Measurements from ENCODE around the gene GSC. TPM values are rescaled to one million over a fixed set of nuclear protein-coding genes. Genes with fewer than 3 reads are reported as not detected.

The GSC gene
- total RNA-seq, 2 experiments from 2014 or later = not detected

DNA sequence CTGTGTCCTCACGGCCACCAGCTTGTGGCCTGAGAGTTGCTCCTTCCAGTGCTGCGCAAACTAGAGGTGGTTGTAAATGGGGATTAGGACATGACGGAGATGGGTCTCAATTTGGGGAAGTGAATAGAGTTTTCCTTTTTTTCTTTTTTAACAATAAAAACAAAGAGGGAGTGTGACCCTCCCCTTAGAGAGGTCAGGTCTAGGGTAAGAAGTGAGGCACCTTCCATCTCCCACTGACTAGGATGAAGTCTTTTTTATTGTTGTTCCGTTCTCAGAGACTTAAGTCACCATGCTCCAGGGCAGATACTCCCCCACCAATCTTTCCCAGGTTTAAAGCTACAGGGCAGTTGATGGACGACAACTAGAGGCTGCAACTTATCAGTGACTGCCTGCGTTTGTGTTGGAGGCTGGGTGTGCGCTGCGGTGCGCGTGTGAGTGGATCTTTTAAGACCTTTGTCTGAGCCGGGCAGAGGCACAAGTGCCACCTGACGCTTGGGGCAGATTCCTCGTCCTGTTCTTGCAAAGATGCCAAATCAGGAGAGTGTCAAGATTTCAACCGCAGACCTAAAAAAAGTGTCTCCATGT lies 2.1 kb upstream of the GSC start:
- POLR2A ChIA-PET = no interaction called here
- intact Hi-C loops (cut with micrococcal nuclease; ENCODE audit: unreplicated experiment) = no loop called here
- no peak for DNase-seq (ENCODE audit: low spot score)
- CTCF ChIA-PET (ENCODE audit: unreplicated experiment) = no interaction called here
- no peak overlapping the region for H3K4me3 ChIP-seq (ENCODE audit: low read depth, low read length, poor library complexity, severe bottlenecking)
- no peaks in the 10 kb centered on the region for H3K79me2 ChIP-seq (ENCODE audit: insufficient read depth, low read depth, low read length)
- H3K4me2 ChIP-seq (ENCODE audit: low read length) = no peak overlapping the region
- no peaks in the 10 kb centered on the region for H3K4me1 ChIP-seq (ENCODE audit: insufficient read depth, low read length, poor library complexity, severe bottlenecking)
- H4K20me1 ChIP-seq (ENCODE audit: insufficient read depth, low read length) = no peaks in the 10 kb centered on the region
- no peaks in the 10 kb centered on the region for H3K9me3 ChIP-seq (ENCODE audit: low read length)
- H3K36me3 ChIP-seq (ENCODE audit: insufficient read depth, low read length) = no peaks in the 10 kb centered on the region
- BruUV-seq (replicated peaks) = no TSS peak
- no peak overlapping the region for H2AFZ ChIP-seq (ENCODE audit: low read length)
- TF ChIP-seq CTCF (conservative IDR thresholded peaks at IDR 0.05; ENCODE audit: low read length) = no peak
- no peak for TF ChIP-seq EZH2phosphoT487 (IDR thresholded peaks at IDR 0.05; ENCODE audit: borderline replicate concordance, low read depth, low read length)
- no peaks in the 10 kb centered on the region for H3K9me2 ChIP-seq (ENCODE audit: insufficient read depth, low read length)
- H3K27ac ChIP-seq (ENCODE audit: low read depth, low read length, poor library complexity, severe bottlenecking) = no peak overlapping the region

DNA sequence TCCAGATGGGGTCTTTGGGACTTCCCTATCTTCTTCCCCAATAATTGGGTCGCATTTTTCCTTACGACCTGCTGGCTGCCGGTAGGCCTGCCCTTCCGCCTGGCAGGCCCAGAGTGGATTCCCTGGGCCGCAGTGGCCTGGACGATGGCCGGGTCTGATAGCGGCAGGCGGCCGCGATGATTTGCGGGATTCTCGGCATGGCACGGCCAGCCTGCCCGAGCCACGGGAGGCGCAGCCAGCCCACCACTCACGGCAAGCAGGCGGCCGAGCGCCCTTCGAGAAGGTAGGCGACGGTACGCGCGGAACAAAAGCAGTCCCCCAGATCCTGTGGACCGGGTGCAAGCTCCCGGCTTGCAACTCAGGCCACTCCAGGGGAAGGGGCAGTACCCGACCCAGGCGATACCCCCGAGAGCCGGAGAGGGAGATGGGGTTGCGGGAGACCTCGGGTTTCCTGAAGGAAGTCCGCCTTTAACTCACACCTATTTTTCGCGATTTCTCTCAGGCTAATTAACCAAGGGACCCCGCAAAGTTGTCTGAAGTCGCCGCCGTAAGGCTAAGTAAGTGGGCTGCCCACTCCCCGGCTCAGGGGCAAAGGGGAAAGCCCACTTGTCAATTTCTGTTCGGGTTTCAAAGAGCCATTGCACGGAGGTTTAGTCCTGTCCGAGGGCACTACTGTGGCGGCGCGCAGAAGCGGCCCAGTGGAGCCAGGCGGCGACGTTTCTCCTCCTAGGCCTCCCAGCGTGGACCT lies 1.4 kb upstream of the GSC start:
- POLR2A ChIA-PET = no interaction called here
- Histone ChIP-seq H2AFZ (ENCODE audit: low read length) (no peak overlapping the region), H3K9me2 (ENCODE audit: insufficient read depth, low read length) (no peaks in the 10 kb centered on the region), H3K4me3 (ENCODE audit: low read depth, low read length, poor library complexity, severe bottlenecking) (no peak overlapping the region), H3K79me2 (ENCODE audit: insufficient read depth, low read depth, low read length) (no peaks in the 10 kb centered on the region), H3K4me1 (ENCODE audit: insufficient read depth, low read length, poor library complexity, severe bottlenecking) (no peaks in the 10 kb centered on the region), H4K20me1 (ENCODE audit: insufficient read depth, low read length) (no peaks in the 10 kb centered on the region), H3K36me3 (ENCODE audit: insufficient read depth, low read length) (no peaks in the 10 kb centered on the region), H3K9me3 (ENCODE audit: low read length) (no peaks in the 10 kb centered on the region), H3K27ac (ENCODE audit: low read depth, low read length, poor library complexity, severe bottlenecking) (no peak overlapping the region), H3K4me2 (ENCODE audit: low read length) (no peak overlapping the region)
- no peak for TF ChIP-seq EZH2phosphoT487 (IDR thresholded peaks at IDR 0.05; ENCODE audit: borderline replicate concordance, low read depth, low read length)
- no peak for TF ChIP-seq CTCF (conservative IDR thresholded peaks at IDR 0.05; ENCODE audit: low read length)
- CTCF ChIA-PET (ENCODE audit: unreplicated experiment) = no interaction called here
- intact Hi-C loops (cut with micrococcal nuclease; ENCODE audit: unreplicated experiment) = no loop called here
- no peak for DNase-seq (ENCODE audit: low spot score)
- BruUV-seq (replicated peaks) = no TSS peak

DNA sequence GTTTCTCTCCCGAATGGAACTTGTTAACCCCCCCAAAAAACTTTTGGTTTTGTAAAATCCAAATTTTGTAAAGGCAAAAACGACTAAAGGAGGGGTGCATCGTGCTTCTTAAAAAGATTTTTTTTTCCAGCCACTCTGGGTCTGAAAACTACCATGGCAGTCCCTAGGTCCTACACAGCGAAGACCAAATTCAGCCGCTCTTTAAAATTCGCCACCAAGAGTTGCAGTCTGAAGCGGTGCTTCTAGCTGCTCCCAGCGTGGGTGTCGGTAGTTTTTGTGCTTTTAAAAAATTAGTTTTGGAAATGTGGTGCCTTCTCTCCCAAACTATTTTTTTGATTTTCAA lies 873 bp upstream of the GSC start:
- Histone ChIP-seq H3K4me3 (ENCODE audit: low read depth, low read length, poor library complexity, severe bottlenecking) (no peak overlapping the region), H3K9me2 (ENCODE audit: insufficient read depth, low read length) (no peaks in the 10 kb centered on the region), H3K27ac (ENCODE audit: low read depth, low read length, poor library complexity, severe bottlenecking) (no peak overlapping the region), H2AFZ (ENCODE audit: low read length) (no peak overlapping the region), H3K9me3 (ENCODE audit: low read length) (no peaks in the 10 kb centered on the region), H3K4me1 (ENCODE audit: insufficient read depth, low read length, poor library complexity, severe bottlenecking) (no peaks in the 10 kb centered on the region), H3K36me3 (ENCODE audit: insufficient read depth, low read length) (no peaks in the 10 kb centered on the region), H3K4me2 (ENCODE audit: low read length) (no peak overlapping the region), H3K79me2 (ENCODE audit: insufficient read depth, low read depth, low read length) (no peaks in the 10 kb centered on the region), H4K20me1 (ENCODE audit: insufficient read depth, low read length) (no peaks in the 10 kb centered on the region)
- no peak for DNase-seq (ENCODE audit: low spot score)
- intact Hi-C loops (cut with micrococcal nuclease; ENCODE audit: unreplicated experiment) = no loop called here
- TF ChIP-seq EZH2phosphoT487 (IDR thresholded peaks at IDR 0.05; ENCODE audit: borderline replicate concordance, low read depth, low read length) (no peak), CTCF (conservative IDR thresholded peaks at IDR 0.05; ENCODE audit: low read length) (no peak)
- ChIA-PET CTCF (ENCODE audit: unreplicated experiment) (no interaction called here), POLR2A (no interaction called here)
- BruUV-seq (replicated peaks) = no TSS peak
